IMR-90 (cell line): Measurements from ENCODE around the gene KLHL8.

Experiments used
- BHLHE40 ChIP-seq: fragments of 150-350 bp; IDR thresholded peaks from 2 replicates; pipeline ENCODE4 v1.6.1; 2016; ENCODE audit warnings: mild to moderate bottlenecking, low read depth, low read length
- CEBPB ChIP-seq: IDR thresholded peaks from 2 replicates; pipeline ENCODE4 v1.6.1; 2012; ENCODE audit warnings: low read depth, low read length, improper control_type of control experiment
- FOS ChIP-seq: fragments of 150-350 bp; IDR thresholded peaks from 2 replicates; pipeline ENCODE4 v1.6.1; 2016; ENCODE audit warnings: low read depth, low read length
- MAFK ChIP-seq: IDR thresholded peaks from 2 replicates; pipeline ENCODE4 v1.6.1; 2012; ENCODE audit warnings: low read depth, low read length, improper control_type of control experiment
- MXI1 ChIP-seq: IDR thresholded peaks from 2 replicates; pipeline ENCODE4 v1.6.1; 2012; ENCODE audit warnings: low read depth, mild to moderate bottlenecking, low read length, moderate library complexity, borderline replicate concordance
- POLR2A ChIP-seq: IDR thresholded peaks from 2 replicates; pipeline ENCODE4 v1.6.1; 2012; ENCODE audit warnings: mild to moderate bottlenecking, low read depth, low read length
- RAD21 ChIP-seq: IDR thresholded peaks from 2 replicates; pipeline ENCODE4 v1.6.1; 2012; ENCODE audit warnings: low read length, improper control_type of control experiment
- RCOR1 ChIP-seq: IDR thresholded peaks from 2 replicates; pipeline ENCODE4 v1.6.1; 2012; ENCODE audit warnings: mild to moderate bottlenecking, low read length, improper control_type of control experiment; ENCODE audit not compliant: insufficient replicate concordance
- RFX5 ChIP-seq: IDR thresholded peaks from 2 replicates; pipeline ENCODE4 v1.8.0; 2012; ENCODE audit warnings: low read depth, mild to moderate bottlenecking, low read length, moderate library complexity
- SMC3 ChIP-seq: fragments of 150-350 bp; IDR thresholded peaks from 2 replicates; pipeline ENCODE4 v1.6.1; 2016; ENCODE audit warnings: low read depth, mild to moderate bottlenecking, antibody characterized with exemption, low read length, moderate library complexity
- TF ChIP-seq, protein P1 (sequence below): conservative IDR thresholded peaks from 2 replicates; pipeline ENCODE4 v1.5.1; 2012; ENCODE audit warnings: mild to moderate bottlenecking, low read depth, low read length, improper control_type of control experiment

DNA sequence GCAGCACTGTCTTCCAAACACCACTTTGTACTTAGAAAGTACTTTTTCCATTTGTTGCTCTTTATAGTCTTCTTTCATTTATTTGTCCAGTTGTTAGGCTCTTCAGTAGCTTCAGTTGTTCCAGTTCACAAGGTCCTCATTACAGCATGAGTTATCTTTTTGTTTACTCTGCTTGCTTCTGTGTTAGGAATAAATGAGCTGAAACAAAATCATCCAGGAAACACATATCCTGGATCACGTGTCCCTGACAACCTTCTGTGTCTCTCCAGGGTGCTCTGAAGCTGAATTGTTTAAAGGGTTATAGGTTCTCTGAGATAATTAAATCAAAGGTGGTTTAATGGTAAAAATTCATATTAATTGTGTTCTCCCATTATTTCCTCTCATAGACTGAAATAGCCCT, 19.9 kb upstream of the KLHL8 start:
- TF ChIP-seq, protein P1, sequence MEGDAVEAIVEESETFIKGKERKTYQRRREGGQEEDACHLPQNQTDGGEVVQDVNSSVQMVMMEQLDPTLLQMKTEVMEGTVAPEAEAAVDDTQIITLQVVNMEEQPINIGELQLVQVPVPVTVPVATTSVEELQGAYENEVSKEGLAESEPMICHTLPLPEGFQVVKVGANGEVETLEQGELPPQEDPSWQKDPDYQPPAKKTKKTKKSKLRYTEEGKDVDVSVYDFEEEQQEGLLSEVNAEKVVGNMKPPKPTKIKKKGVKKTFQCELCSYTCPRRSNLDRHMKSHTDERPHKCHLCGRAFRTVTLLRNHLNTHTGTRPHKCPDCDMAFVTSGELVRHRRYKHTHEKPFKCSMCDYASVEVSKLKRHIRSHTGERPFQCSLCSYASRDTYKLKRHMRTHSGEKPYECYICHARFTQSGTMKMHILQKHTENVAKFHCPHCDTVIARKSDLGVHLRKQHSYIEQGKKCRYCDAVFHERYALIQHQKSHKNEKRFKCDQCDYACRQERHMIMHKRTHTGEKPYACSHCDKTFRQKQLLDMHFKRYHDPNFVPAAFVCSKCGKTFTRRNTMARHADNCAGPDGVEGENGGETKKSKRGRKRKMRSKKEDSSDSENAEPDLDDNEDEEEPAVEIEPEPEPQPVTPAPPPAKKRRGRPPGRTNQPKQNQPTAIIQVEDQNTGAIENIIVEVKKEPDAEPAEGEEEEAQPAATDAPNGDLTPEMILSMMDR: no peak
- no peak for TF ChIP-seq RCOR1
- no peak for TF ChIP-seq POLR2A
- TF ChIP-seq RAD21: no peak
- TF ChIP-seq FOS: no peak
- TF ChIP-seq CEBPB: no peak
- TF ChIP-seq MXI1: no peak
- no peak for TF ChIP-seq RFX5
- TF ChIP-seq BHLHE40: no peak
- no peak for TF ChIP-seq MAFK
- no peak for TF ChIP-seq SMC3
